Chondrocyte (in vitro differentiated cells): ENCODE data around the gene ENOX2. TPM values are rescaled to one million over a fixed set of nuclear protein-coding genes. Genes with fewer than 3 reads are reported as not detected.
A peak's percentile ranks its signal among the peaks of the same experiment; 100 is the strongest.
"Not testable (repeated sequence)": the region's sequence is repeated elsewhere in the genome, so short reads cannot be mapped to it uniquely, and the experiment has no call there.

Source experiments
- DNase-seq: peaks from one replicate; pipeline ENCODE4 v3.0.0; 2021; ENCODE audit warnings: mixed read lengths, low spot score
- H3K27ac Mint-ChIP-seq: one replicate; pipeline ENCODE4 v1.8.0; 2021; ENCODE audit warnings: mild to moderate bottlenecking, moderate library complexity, mixed read lengths; ENCODE audit not compliant: unreplicated experiment
- H3K27me3 Mint-ChIP-seq: 2 replicates; pipeline ENCODE4 v1.8.0; 2021; ENCODE audit warnings: low read depth, mixed read lengths
- H3K36me3 Mint-ChIP-seq: 2 replicates; pipeline ENCODE4 v1.8.0; 2021; ENCODE audit warnings: low read depth, mixed read lengths
- H3K4me1 Mint-ChIP-seq: 2 replicates; pipeline ENCODE4 v1.8.0; 2021; ENCODE audit warnings: low read depth, mild to moderate bottlenecking, mixed read lengths
- H3K4me3 Mint-ChIP-seq: one replicate; pipeline ENCODE4 v1.8.0; 2021; ENCODE audit warnings: mild to moderate bottlenecking, moderate library complexity, mixed read lengths; ENCODE audit not compliant: unreplicated experiment
- H3K9me3 Mint-ChIP-seq: 2 replicates; pipeline ENCODE4 v1.8.0; 2021; ENCODE audit warnings: low read depth, mixed read lengths
- CTCF ChIP-seq: fragments of 200-600 bp; sonication (generic); IDR thresholded peaks from 2 replicates; pipeline ENCODE4 v1.5.0; 2021; ENCODE audit warnings: antibody characterized with exemption, mild to moderate bottlenecking, moderate library complexity
- total RNA-seq: library from RNA; stranded (reverse); gene quantifications from 3 replicates; pipeline ENCODE4 v1.2.1, GENCODE V29; 2021

Gene ENOX2
- total RNA-seq, 1 donor from 2014 or later, result 13.7 TPM

DNA sequence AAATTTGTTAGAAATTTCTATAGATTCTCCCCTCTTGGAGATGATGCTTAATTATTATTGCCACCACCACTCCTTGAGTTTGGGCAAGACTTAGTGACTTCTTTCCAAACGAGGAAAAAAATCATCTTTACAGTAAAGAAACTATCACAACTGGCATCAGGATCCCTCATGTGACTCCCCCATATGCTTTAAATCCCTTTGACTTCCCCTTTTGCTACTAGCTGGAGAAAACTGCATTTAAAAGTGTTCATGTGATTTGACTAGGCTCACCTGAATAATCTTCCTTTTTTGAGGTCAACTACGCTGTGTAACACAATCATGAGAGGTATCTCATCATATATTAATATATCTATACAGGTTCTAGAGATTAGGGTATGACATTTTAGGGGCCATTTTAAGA lies 30.3 kb upstream of the ENOX2 start:
- H3K27me3 Mint-ChIP-seq, result peaks cover 10% of the 10 kb centered on the region
- H3K27ac Mint-ChIP-seq, result no peak overlapping the region
- no peaks in the 10 kb centered on the region for H3K36me3 Mint-ChIP-seq
- no peak for DNase-seq
- no peaks in the 10 kb centered on the region for H3K4me1 Mint-ChIP-seq
- no peaks in the 10 kb centered on the region for H3K9me3 Mint-ChIP-seq
- no peak overlapping the region for H3K4me3 Mint-ChIP-seq
- TF ChIP-seq CTCF, result no peak

DNA sequence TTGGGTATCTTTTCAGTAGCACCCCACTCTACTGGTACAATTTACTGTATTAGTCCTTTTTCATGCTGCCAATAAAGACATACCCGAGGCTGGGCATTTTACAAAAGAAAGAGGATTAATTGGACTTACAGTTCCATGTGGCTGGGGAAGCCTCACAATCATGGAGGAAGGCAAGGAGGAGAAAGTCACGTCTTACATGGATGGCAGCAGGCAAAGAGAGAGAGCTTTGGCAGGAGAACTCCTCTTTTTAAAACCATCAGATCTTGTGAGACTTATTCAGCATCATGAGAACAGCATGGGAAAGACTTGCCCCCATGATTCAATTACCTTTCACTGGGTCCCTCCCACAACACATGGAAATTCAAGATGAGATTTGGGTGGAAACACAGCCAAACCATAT lies 17.4 kb upstream of the ENOX2 start:
- H3K4me3 Mint-ChIP-seq, H3K36me3 Mint-ChIP-seq, H3K4me1 Mint-ChIP-seq, H3K9me3 Mint-ChIP-seq, H3K27ac Mint-ChIP-seq, DNase-seq: not testable (repeated sequence)
- peaks cover 37% of the 10 kb centered on the region for H3K27me3 Mint-ChIP-seq

GRCh38 chrX:130919676-130920075 lies 16.7 kb upstream of the ENOX2 start:
- DNase-seq, H3K36me3 Mint-ChIP-seq, H3K9me3 Mint-ChIP-seq, H3K4me1 Mint-ChIP-seq, H3K4me3 Mint-ChIP-seq, H3K27ac Mint-ChIP-seq: not testable (repeated sequence)
- peaks cover 37% of the 10 kb centered on the region for H3K27me3 Mint-ChIP-seq

GRCh38 chrX:130918498-130918897 lies 15.5 kb upstream of the ENOX2 start:
- not testable (repeated sequence) for H3K4me3 Mint-ChIP-seq, DNase-seq, H3K36me3 Mint-ChIP-seq, H3K27ac Mint-ChIP-seq, H3K9me3 Mint-ChIP-seq, H3K4me1 Mint-ChIP-seq
- H3K27me3 Mint-ChIP-seq, result peaks cover 35% of the 10 kb centered on the region

GRCh38 chrX:130916636-130917422 lies 13.8 kb upstream of the ENOX2 start:
- no peaks in the 10 kb centered on the region for H3K4me1 Mint-ChIP-seq
- H3K4me3 Mint-ChIP-seq, result no peak overlapping the region
- peaks cover 29% of the 10 kb centered on the region for H3K27me3 Mint-ChIP-seq
- DNase-seq, result no peak
- no peaks in the 10 kb centered on the region for H3K9me3 Mint-ChIP-seq
- no peak overlapping the region for H3K27ac Mint-ChIP-seq
- H3K36me3 Mint-ChIP-seq, result no peaks in the 10 kb centered on the region
- peak; percentile 98 for TF ChIP-seq CTCF

- no peak overlapping the region for H3K27ac Mint-ChIP-seq
- H3K4me3 Mint-ChIP-seq, result no peak overlapping the region
- peaks cover 21% of the 10 kb centered on the region for H3K27me3 Mint-ChIP-seq
- no peaks in the 10 kb centered on the region for H3K4me1 Mint-ChIP-seq
- no peaks in the 10 kb centered on the region for H3K36me3 Mint-ChIP-seq
- TF ChIP-seq CTCF, result peak; percentile 12
- peaks cover 2% of the 10 kb centered on the region for H3K9me3 Mint-ChIP-seq
- no peak for DNase-seq
Observed at GRCh38 chrX:130915302-130915701, 12.3 kb upstream of the ENOX2 start.
